Stimulated activated CD8-positive, alpha-beta memory T cell treated with anti-CD3 and anti-CD28 coated beads, Interleukin-7, amount 100 ng/mL, for 48 hours (primary cell): ENCODE measurements around the gene TYW5.

ENCODE experiments used
- DNase-seq, 2 donors: peaks; one replicate each; pipeline ENCODE4 v3.0.0-alpha.2; 2020; ENCODE audit warnings: low read depth in 1 of 2; ENCODE audit errors: extremely low read depth in 1 of 2

Gene TYW5

DNA sequence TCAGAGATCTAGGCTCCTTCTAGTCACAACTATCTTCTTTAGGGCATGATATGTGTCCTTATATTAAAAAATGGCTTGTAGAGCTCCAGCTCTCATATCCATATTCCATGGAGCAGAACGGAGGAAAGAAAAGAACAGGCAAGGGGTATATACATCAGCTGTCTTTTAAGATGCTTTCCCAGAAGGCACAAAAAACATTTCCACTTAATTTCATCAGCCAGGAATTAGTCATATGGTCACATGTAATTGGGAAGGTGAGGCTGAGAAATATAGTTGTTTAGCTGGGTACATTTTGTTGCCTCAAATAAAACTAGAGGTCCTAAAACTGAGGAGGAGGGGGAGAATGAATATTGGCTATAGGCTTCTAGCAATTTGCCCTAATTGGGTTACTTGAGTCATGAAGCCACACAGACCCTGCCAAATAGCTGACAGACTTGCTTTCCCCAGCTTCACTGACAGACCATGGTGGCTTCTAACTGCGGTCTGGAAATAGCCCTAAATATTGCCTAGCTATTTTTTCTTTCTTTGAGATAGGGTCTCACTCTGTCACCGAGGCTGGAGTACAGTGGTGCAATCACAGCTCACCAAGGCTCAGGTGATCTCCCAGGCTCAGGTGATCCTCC, 20.1 kb upstream of the TYW5 start:
- no peak for DNase-seq

DNA sequence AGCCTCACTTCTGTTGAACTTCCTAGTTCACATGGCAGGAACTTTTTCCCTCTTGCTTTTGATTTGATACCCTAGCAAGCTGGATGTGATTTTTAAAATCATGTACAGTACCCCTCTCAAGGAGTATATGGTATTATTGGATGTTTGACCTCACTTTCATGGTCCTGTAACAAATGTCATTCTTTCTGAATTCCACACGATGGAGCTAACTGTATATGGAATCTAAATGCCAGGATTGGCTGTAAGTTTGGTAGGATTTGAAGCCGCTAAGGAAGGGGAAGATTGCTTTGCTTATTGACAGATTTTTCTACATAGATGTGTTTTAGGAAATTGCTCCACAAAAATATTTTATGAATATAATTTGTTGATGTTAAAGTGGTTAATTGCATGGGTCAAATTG, 18.4 kb upstream of the TYW5 start:
- DNase-seq = no peak

DNA sequence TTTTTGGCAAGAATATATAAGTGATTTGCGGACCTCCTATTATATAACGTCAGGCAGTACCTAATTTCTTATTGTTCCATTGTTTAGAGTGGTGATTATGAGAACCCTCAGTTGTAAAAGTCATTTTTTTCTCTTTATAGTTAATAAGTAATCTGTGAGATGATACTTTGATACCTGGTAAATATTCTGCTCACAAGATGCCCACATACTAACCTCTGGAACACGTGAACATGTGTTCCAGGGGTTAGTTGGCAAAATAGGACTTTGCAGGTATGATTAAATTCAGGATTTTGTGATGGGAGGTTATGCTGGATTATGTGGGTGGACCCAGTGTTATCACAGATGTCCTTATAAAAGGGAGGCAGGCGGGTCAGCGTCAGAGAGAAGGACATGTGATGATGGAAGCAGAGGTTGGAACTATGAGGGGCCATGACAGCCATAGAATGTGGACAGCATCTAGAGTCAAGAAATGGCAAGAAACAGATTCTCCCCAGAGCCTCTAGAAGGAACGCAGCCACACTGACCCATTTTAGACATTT, 16.9 kb upstream of the TYW5 start:
- no peak for DNase-seq

DNA sequence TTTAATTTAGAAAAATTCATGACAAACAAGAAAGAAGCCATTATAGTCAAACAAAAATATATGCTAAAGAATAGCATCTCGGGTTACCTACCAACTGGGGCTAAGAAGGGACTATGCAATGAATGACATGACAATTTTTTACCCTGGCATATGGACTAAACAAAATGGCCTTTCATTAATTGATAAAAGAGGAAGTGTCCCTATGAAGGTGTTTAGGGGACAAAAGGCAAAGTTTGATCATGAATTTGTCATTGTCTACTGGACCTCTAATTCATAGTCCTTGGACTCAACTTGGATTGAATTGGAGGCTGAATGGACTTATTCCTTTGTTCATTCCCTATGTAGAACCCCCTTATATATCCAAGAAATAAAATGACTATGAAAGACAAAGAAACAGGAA, 12.8 kb upstream of the TYW5 start:
- DNase-seq = no peak

DNA sequence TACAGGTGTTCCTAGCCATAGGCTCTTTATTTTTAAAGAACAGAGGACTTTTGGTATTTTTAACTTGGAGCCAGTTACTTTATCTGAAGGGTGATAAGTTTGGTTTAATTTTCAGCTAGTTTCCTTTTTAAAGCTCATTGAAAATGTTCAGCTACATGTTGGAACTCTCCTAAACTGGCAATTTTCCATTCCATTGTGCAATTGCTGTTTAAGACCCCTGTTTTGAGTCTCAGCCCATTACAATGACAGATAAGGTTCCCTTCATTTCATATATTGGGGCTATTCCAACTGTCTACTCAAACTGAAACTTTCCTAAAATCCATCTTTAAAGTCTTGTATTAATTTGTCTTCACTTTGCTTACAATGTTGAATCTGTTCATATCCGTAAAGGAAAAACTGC, 11.7 kb upstream of the TYW5 start:
- DNase-seq = no peak

DNA sequence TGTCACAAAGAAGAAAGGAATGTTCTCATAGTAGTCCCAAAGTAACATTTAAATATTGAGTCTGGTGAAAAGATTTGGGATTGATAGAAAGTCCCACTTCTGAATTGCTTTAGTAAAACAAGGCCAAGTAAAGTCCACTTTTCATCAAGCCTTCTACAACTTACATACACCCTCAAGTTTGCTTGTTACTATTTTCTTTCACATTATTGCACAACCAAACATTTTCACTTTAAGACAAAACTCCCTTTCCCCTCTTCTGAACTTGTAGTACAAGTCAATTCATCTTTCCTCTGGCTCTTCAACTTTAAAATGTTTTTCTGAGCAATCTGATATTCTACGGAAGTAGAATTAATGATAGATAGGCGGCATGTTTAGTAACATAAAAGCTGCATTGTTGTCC, 11.1 kb upstream of the TYW5 start:
- no peak for DNase-seq

DNA sequence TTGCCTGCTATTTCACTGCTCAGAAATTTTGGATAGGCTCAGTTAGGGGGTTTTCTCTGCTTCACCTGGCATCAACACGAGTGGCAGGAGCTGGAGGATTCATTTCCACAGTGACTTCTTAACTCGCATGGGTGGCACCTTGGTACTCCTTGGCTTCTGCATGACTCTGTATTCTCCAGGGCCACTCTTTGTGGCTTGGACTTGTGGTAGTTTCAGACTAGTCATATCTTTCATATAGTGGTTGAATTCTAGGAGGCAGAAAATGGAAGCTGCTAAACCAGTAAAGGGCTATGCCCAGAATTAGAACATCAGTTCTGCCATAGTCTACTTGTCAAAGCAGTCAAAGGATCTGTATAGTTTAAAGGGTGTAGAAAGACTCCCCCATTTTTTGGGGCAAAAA, 6.9 kb upstream of the TYW5 start:
- no peak for DNase-seq

DNA sequence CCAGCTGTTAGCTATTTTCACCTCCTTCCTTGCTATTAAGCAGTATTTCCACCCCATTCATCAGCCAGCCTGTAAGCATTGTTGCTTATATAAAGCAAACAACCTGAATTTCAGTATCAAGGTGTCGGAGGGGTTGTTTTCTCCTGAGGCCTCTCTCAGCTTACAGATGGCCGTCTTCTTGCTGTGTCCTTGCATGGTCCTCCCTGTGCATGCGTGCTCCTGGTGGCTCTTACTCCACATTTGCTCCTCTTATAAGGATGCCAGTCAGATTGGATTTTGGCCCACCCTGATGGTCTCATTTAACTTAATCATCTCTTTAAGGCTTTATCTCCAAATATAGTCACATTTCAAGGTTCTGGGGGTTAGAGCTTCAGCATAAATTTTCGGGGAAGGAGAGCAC, 2.7 kb upstream of the TYW5 start:
- DNase-seq = no peak

DNA sequence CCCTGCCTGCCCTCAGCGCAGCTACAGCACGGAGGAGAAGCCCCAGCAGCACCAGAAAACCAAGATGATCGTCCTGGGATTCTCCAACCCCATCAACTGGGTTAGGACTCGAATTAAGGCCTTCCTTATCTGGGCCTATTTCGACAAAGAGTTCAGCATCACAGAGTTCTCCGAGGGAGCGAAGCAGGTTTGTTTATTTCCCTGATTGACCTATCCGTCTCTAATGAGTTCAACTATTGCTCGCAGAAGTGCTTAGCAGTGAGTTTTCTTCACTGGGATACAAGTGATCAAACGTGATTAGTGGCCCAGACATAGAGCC, 730 bp upstream of the TYW5 start:
- no peak for DNase-seq

DNA sequence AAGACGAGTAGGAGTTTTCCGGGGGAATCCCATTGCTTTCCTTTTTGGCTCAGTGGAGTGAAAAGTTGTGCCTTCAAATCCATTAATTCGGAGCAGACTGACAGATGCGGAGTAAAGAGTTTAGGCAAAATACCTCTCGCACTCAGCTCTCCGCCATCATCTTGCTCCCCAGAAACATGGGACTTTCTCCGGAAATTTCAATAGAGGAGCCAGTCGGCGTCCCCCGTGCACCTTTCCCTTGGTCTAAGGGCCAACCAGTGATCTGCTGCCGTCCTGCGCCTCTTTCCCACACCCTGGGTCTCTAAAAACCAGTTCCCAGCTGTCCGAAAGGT, 318 bp downstream of the TYW5 start:
- no peak for DNase-seq

DNA sequence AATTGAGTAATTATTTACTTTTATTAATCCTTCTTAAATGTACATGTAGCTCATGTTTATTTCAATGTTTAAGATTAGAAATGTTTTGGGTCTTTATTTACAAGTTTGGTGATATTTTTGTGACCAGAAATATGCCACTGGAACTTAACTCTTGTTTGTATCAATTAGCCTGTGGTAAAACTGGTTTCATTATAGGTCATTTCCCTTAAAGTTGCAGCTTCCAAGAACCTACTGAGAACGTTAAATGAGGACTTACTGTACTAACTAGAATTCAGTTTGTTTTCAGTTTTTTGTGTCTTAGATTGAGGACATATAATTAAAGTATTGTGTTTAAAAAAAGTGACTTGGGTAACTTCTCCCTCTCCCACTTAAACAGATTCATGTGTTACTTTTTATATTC, 4.3 kb downstream of the TYW5 start:
- no peak for DNase-seq

DNA sequence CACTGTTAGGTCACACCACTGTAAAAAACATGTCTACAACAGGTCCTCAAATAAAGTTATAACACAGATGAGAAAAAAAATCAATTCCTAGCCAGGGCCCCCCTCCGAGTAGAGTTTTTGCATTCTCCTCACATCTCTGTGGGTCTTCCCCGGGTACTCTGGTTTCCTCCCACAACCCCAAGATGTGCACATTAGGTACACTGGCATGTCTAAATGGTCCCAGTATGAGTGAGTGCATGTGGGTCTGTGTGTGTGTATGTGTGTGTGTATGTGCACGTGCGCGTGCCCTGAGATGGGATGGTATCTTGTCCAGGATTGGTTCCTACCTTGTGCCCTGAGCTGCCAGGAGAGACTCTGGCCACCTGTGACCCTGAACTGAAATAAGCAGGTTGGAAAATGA, 4.9 kb downstream of the TYW5 start:
- no peak for DNase-seq

DNA sequence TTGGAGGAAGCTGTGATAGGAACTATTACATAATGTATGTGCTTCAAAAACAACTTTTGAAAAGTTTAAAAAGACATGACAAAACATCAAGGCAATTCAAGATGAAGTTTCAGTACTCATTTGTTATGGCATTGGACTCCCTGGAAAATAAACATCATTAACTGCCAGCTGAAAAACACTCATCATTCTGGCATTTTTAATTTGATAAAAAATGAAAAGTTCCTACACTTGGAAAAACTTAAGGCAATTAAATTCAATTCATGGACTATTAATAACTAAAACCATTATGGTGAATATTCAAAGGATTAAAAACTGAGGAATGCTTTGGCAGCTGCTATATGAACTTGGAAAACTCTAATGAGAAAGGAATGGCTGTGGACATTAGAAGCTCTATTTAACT, 8.5 kb downstream of the TYW5 start:
- no peak for DNase-seq

DNA sequence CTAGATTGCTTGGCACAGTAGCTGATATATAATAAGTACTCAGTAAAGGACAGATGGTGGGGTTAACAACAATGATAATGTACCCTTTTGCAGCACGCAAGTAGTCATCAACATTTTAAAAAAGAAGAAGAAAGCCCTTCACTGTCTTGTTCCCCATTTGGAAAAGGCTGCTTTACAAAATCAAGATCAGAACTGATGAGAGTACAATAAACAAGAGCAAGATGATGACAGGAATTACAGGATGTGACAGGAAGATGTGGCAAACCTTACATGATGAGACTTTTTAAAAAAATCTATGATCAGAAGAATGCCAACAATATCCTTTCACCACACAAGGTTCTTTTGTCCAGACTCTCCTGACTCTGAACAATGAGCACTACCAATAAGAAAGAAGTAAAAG, 9.1 kb downstream of the TYW5 start:
- no peak for DNase-seq

DNA sequence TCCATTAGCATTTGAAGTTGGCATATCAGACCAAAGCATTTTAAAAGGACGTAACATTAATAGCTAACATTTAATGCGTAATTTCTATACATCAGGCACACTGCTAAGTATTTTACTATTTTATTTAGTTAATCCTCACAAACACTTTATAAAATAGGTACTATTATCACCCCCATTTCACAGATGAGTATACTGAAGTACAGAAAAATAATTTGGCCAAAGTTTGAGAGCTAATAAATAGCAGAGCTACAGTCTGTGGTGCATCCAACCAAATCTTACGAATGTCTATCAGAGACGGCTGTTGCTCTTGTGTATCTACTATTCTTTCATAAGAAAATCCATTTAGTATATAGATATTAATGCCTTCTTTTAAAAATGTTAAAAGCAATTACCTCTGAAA, 11.9 kb downstream of the TYW5 start:
- no peak for DNase-seq

DNA sequence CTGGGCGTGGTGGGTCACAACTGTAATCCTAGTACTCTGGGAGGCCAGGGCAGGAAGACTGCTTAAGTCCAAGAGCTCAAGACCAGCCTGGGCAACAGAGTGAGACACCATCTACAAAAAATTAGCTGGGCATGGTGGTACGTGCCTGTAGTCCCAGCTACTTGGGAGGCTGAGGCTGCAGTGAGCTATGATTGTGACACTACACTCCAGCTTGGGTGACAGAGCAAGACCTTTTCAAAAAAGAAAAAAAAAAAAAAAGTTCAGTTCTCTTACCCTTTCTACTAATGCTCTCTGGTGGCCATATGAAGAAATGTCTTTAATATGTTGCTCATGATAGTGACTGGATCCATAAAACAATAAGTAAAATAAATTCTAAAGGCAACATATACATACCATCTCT, 14.9 kb downstream of the TYW5 start:
- no peak for DNase-seq

DNA sequence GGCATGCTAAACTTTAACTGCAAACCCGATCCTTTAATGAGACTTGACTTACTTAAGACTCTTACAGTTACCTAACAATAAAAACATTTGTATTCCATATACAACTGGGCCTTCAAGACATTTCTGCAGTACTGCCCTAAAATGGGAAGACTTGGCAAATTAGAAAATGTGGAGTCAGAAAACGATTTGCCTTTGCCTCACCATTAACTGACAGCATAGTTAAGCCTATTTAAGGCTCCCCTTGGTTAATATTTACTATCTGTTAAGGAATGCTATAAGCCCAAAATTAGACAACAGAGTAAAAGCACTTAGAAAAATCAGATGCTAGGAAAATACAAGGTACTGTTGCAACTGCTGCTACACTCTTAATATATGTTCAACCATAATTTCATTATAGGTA, 18.7 kb downstream of the TYW5 start:
- no peak for DNase-seq

DNA sequence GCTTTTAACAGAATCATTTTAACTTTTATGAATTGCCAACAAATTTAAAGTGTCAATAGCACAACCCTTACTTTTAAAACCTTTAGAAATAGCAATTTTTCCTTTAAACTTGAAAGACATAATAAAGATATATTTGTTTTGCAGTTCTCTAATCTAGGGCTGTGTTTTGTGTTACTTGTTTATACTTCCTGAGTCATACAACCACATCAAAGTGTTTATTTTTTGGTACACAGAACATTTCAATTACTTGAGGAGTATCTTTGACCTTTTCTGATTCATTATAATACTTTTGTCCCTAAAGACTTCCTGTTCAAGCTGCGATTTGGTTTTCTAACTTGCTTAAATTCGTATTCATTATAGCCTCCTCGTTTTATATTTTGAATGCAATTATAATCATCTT, 21.8 kb downstream of the TYW5 start:
- no peak for DNase-seq

DNA sequence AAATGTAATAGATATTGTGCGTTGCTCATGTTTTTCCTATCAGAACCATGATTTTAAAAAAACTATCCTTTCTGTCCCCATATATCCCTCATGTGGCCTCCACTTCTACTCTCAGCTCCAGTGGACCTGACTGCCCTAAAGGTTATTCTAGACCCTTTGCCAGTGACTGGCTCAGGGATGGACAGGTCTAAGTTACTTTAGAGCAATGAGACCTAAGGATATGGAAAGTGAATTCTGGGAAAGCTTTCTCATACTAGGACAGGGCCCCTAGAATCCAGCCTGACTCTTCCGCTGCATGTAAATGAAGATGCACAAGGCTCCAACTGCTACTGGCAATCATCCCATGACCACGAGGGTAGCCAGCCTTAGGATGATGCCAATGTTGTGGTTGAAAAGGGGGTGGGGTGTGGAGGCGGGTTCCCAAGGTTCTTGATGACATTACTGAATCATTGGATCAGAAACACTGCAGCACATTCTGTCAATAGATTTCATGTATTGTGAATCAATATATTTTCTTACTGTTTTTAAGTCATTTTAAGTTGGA, 22.9 kb downstream of the TYW5 start:
- DNase-seq = no peak

DNA sequence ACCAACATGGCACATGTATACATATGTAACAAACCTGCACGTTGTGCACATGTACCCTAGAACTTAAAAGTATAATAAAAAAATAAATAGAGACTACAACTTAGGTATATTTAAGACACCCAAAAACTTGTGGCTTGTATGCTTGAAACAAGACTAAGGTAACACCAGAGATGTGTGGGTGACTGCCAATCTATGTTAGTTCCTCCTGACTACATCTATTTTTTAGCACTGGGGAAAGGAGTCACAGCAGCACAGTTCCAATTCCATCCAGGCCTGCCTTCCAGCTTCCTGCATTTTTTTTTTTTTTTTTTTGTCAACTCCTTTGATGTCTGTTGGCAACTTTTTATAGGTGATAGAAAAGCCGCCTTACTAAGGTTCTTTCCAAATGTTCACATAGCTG, 26.0 kb downstream of the TYW5 start:
- DNase-seq = no peak

DNA sequence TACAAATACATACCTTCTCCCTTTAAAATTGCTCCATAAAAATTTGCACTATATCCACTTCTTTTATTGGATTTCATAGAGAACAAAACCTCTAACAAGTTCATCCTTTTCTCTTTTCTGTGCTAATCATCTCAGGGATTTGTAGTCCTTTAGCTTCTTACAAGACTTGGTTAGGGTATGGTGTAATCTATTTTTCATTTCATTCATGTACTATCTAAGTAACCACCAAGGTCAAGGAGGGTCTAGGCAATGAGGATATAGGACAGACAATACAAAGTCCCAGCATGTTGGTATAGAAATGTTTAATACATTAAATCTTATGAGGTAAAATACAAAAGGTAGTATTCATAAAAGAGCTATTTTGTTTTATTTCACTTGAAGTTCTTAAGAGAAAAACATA, 26.7 kb downstream of the TYW5 start:
- no peak for DNase-seq

DNA sequence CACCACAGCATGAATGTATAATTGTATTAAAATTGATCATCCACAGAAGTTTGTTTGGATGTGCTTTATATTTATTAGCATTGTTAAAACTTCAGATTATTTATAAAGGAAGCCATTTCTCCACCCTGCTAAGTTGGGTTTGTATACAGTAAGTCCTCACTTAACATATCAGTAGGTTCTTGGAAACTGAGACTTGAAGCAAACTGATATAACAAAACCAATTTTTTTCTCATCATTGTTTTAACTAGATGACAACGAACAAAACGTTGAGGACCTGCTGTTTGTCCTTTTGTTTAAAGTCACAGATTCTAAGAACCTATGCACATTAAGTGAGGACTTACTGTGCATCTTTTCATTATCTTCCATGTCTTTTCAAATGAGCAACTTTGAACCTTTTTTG, 27.1 kb downstream of the TYW5 start:
- DNase-seq = no peak

DNA sequence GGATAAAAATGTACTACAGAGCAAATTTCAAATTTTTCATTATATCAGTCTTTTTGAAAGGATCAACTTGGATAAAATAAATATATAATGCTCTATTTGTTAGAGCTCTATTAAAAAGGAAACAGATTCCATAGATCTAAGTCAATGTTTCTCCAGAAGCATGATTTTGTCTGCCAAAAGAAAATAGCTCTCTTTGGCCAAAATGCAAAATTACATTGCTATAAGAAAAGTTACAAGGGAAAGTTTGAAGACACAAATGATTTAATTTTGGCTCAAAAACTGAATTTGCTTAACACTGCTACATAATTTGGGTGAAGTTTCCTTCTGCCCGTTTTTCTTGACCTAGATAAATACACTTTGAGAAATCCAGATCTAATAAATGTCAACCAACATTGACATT, 28.5 kb downstream of the TYW5 start:
- DNase-seq = no peak

DNA sequence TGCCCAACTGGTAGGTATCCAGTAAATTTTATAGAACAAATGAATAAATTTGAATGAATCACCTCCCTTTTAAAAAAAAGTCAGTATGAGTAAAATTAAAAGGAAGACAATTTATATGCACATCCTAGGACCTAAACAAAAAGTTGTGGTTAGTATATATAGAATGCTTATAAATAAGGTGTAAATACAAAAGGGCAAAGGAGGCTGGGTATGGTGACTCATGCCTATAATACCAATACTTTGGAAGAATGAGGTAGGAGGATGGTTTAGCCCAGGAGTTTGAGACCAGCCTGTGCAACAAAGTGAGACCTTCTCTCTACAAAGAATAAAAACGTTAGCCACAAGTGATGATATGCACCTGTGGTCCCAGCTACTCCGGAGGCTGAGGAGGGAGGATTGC, 31.4 kb downstream of the TYW5 start:
- DNase-seq = no peak
